Measurements from ENCODE around the gene NDUFA6. TPM values are rescaled to one million over a fixed set of nuclear protein-coding genes. Genes with fewer than 3 reads are reported as not detected.
A peak's percentile ranks its signal among the peaks of the same experiment; 100 is the strongest.

The NDUFA6 gene
- total and polyA plus RNA-seq, 2 donors from 2014 or later = 69.0 to 317 TPM

- intact Hi-C loops (cut with DNase I) = no loop called here
- no peaks in the 10 kb centered on the region for H3K36me3 ChIP-seq (ENCODE audit: control insufficient read depth in 2 of 3, insufficient read depth in 3 of 3, low read length in 3 of 3)
- H3K9me3 ChIP-seq (ENCODE audit: control insufficient read depth in 2 of 3, insufficient read depth in 1 of 3, low read length in 3 of 3) = peaks cover 0 to 13% (median 5%) of the 10 kb centered on the region in 3 donors
- no peak overlapping the region for H3K4me3 ChIP-seq (ENCODE audit: low read length in 3 of 3)
- no peak for FAIRE-seq
- TF ChIP-seq CTCF (IDR thresholded peaks at IDR 0.05; ENCODE audit: borderline replicate concordance, extremely low read depth, insufficient read depth) = no peak
- H3K27ac ChIP-seq (ENCODE audit: low read depth in 2 of 2, low read length in 2 of 2) = no peak overlapping the region
- no peaks in the 10 kb centered on the region for H3K27me3 ChIP-seq (ENCODE audit: control insufficient read depth, insufficient read depth, low read length)
- no peak overlapping the region for H3K9ac ChIP-seq (ENCODE audit: low read length in 3 of 3)
- no peaks in the 10 kb centered on the region for H3K4me1 ChIP-seq (ENCODE audit: control insufficient read depth in 2 of 3, insufficient read depth in 2 of 3, low read depth in 1 of 3, low read length in 3 of 3)
- no peak for DNase-seq
These were observed 10.6 kb upstream of the NDUFA6 start for GRCh38 chr22:42101199-42101598.

- Histone ChIP-seq H3K4me1 (ENCODE audit: control insufficient read depth in 2 of 3, insufficient read depth in 2 of 3, low read depth in 1 of 3, low read length in 3 of 3) (peaks cover 0 to 6% (median 4%) of the 10 kb centered on the region in 3 donors), H3K27ac (ENCODE audit: low read depth in 2 of 2, low read length in 2 of 2) (peak overlapping the region; percentile 92 to 94), H3K9ac (ENCODE audit: low read length in 3 of 3) (peak overlapping the region; percentile 52 to 96 (median 85)), H3K4me3 (ENCODE audit: low read length in 3 of 3) (peak overlapping the region; percentile 75 to 86 (median 82)), H3K36me3 (ENCODE audit: control insufficient read depth in 2 of 3, insufficient read depth in 3 of 3, low read length in 3 of 3) (peaks cover 2 to 15% (median 5%) of the 10 kb centered on the region in 3 donors), H3K9me3 (ENCODE audit: control insufficient read depth in 2 of 3, insufficient read depth in 1 of 3, low read length in 3 of 3) (no peaks in the 10 kb centered on the region), H3K27me3 (ENCODE audit: control insufficient read depth, insufficient read depth, low read length) (no peaks in the 10 kb centered on the region)
- FAIRE-seq (no peak), DNase-seq (peak in 1 of 5 donors; percentile 63)
- intact Hi-C loops (cut with DNase I) = no loop called here
- TF ChIP-seq CTCF (IDR thresholded peaks at IDR 0.05; ENCODE audit: borderline replicate concordance, extremely low read depth, insufficient read depth) = no peak
These were observed 847 bp upstream of the NDUFA6 start for GRCh38 chr22:42091455-42091782.

GRCh38 chr22:42086051-42086450 lies 4.5 kb downstream of the NDUFA6 start:
- Histone ChIP-seq H3K4me1 (ENCODE audit: control insufficient read depth in 2 of 3, insufficient read depth in 2 of 3, low read depth in 1 of 3, low read length in 3 of 3) (peaks cover 0 to 11% (median 6%) of the 10 kb centered on the region in 3 donors), H3K4me3 (ENCODE audit: low read length in 3 of 3) (no peak overlapping the region), H3K36me3 (ENCODE audit: control insufficient read depth in 2 of 3, insufficient read depth in 3 of 3, low read length in 3 of 3) (peaks cover 11 to 54% (median 27%) of the 10 kb centered on the region in 3 donors), H3K27me3 (ENCODE audit: control insufficient read depth, insufficient read depth, low read length) (no peaks in the 10 kb centered on the region), H3K9me3 (ENCODE audit: control insufficient read depth in 2 of 3, insufficient read depth in 1 of 3, low read length in 3 of 3) (no peaks in the 10 kb centered on the region), H3K27ac (ENCODE audit: low read depth in 2 of 2, low read length in 2 of 2) (peak overlapping the region in 1 of 2 donors; percentile 16), H3K9ac (ENCODE audit: low read length in 3 of 3) (no peak overlapping the region)
- DNase-seq = no peak
- no peak for FAIRE-seq
- intact Hi-C loops (cut with DNase I) = no loop called here
- no peak for TF ChIP-seq CTCF (IDR thresholded peaks at IDR 0.05; ENCODE audit: borderline replicate concordance, extremely low read depth, insufficient read depth)

GRCh38 chr22:42084874-42085273 lies 5.7 kb downstream of the NDUFA6 start:
- Histone ChIP-seq H3K36me3 (ENCODE audit: control insufficient read depth in 2 of 3, insufficient read depth in 3 of 3, low read length in 3 of 3) (peaks cover 11 to 54% (median 27%) of the 10 kb centered on the region in 3 donors), H3K9me3 (ENCODE audit: control insufficient read depth in 2 of 3, insufficient read depth in 1 of 3, low read length in 3 of 3) (no peaks in the 10 kb centered on the region), H3K27ac (ENCODE audit: low read depth in 2 of 2, low read length in 2 of 2) (no peak overlapping the region), H3K4me1 (ENCODE audit: control insufficient read depth in 2 of 3, insufficient read depth in 2 of 3, low read depth in 1 of 3, low read length in 3 of 3) (peaks cover 0 to 14% (median 10%) of the 10 kb centered on the region in 3 donors), H3K9ac (ENCODE audit: low read length in 3 of 3) (no peak overlapping the region), H3K4me3 (ENCODE audit: low read length in 3 of 3) (no peak overlapping the region), H3K27me3 (ENCODE audit: control insufficient read depth, insufficient read depth, low read length) (no peaks in the 10 kb centered on the region)
- FAIRE-seq (no peak), DNase-seq (no peak)
- TF ChIP-seq CTCF (IDR thresholded peaks at IDR 0.05; ENCODE audit: borderline replicate concordance, extremely low read depth, insufficient read depth) = no peak
- intact Hi-C loops (cut with DNase I) = no loop called here

Data from kidney (tissue), 14 donors.